Peyer's patch (tissue), 4 donors: ENCODE measurements around the gene EYA4.

Experiments
- CTCF ChIP-seq, 6 experiments: fragments of 450-650 bp in 4 of 6; fragments of 200-600 bp in 2 of 6; sonication (generic) in 1 of 6; IDR thresholded peaks; one replicate each; pipeline ENCODE4 v1.5.1; 2017 to 2019; ENCODE audit warnings: antibody characterized with exemption in 6 of 6, mild to moderate bottlenecking in 3 of 6, moderate library complexity in 1 of 6
- POLR2A ChIP-seq, 2 donors: fragments of 450-650 bp; IDR thresholded peaks; one replicate each; pipeline ENCODE4 v1.5.1; 2017; ENCODE audit warnings: antibody characterized with exemption in 2 of 2, mild to moderate bottlenecking in 2 of 2, moderate library complexity in 2 of 2

DNA sequence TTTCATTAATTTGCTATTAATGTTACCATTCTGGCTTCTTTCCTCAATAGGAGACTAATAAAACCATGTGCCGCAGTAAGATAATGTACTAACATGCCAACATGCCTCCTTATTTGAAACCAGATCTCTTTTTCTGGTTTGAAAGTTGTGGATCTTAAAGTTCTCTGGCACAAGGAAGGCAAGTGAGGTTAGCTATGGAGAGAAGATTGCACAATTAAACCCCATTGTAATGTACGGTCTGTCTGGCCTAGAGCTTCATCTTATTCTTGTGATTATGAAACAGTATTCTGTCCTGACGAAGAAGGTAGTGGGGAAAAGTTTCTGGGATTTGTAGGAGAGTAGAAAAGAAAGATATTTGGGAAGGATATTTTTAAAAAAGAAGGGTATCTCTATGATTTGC, 68.4 kb downstream of the EYA4 start:
- TF ChIP-seq CTCF (IDR thresholded peaks at IDR 0.05) (no peak), POLR2A (IDR thresholded peaks at IDR 0.05) (no peak)
